Activated CD8-positive, alpha-beta memory T cell treated with anti-CD3 and anti-CD28 coated beads, Interleukin-2, amount 50 U/mL, for 48 hours (primary cell): ENCODE results near the gene SPATS2L.

ENCODE experiments used
- DNase-seq: peaks from one replicate; pipeline ENCODE4 v3.0.0-alpha.2; 2020

SPATS2L gene

DNA sequence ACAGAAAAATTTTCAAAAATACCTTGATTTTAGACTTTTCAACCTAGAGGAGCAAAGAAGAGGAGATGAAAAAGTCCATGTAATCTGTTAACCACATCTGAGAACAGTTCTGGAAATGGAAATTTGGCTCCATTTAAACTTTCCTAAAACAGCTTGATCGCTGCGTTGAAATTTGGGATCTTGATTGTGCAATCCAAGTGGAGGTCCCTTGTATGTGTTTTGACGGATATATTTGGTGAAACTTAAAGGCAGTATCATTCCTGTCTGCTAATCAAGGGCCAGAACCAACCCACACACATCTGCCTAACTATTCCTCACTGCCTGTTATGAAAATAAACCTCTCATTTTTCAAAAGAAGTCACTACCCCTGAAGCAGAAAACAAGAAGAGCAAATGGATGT is 46.6 kb downstream of the SPATS2L start:
- DNase-seq, result no peak

DNA sequence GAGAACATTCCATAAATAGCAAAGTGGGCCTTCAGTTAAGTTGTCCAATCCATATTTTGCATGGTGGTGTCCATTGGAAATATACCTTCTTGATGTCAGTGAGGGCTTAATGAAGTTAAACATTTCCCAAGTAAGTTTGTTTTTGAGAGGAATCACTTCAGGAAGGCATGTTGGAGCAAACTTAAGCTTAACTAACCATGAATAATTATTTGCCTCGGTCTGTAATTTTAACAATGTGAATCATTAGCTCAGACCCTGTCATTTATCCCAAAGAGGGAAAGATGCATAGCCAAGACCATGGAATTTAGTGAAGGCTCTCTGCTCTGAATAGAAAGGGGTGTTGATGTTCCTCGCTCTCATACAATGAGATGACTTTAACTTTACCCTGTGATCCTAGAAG is 47.4 kb downstream of the SPATS2L start:
- DNase-seq, result no peak

DNA sequence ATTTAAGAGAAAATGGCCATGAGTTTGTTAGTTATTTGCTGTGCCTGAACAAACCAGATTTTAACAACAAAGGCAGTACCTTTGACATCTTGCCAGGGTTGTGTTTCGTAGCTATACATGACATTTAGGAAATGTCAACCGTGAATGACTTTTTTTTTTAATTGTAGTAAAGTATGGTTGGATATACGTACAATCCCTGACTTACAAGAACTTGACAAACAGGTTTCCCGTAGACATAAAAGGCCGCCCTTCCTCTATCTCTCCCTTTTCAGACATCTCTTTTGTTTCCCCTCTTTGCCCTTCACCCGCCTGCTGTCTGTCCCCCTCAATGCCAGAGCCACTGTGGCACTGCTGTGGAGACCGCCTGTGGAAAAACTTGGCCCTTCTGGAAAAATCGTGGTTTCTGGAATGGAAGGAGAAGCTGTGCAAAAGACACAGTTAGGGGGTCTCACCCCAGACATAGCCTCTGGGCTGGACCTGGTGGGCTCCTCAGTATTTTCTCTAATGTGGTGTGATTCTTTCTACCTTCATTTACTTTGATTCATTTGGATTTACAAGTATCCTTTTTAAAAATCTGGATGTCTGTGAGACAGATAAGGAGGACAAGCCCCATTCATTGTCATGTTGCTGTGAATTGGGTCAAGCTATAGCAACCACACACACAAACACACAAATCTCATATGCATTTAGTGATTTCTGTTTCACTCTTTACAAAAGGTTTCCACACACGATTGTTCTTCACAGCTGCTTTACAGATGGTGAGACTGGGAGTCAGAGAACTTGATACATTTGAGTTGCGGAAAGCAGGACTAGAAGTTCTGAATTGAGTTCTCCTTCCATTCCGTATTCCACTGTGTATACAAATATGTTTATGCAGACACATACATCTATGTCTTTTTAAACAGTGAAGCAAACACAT is 48.6 kb downstream of the SPATS2L start:
- no peak for DNase-seq

DNA sequence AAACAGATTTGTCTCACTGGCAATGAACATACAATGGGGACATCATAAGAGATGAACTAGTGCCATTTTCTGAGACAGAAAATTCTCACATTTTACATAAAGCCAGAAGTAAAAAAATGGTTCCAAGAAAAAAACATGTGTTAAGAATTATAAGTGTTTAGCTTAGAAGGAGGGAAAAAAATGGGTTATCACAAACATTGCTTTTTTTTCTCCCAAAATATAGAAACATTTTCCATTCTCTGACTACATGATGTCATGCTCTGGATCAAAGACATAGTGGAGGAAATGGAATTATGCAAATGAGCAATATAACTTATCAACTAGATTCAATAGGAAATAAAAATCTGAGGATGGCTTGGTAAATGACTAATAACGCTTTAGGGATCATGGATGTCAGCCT is 49.8 kb downstream of the SPATS2L start:
- no peak for DNase-seq

DNA sequence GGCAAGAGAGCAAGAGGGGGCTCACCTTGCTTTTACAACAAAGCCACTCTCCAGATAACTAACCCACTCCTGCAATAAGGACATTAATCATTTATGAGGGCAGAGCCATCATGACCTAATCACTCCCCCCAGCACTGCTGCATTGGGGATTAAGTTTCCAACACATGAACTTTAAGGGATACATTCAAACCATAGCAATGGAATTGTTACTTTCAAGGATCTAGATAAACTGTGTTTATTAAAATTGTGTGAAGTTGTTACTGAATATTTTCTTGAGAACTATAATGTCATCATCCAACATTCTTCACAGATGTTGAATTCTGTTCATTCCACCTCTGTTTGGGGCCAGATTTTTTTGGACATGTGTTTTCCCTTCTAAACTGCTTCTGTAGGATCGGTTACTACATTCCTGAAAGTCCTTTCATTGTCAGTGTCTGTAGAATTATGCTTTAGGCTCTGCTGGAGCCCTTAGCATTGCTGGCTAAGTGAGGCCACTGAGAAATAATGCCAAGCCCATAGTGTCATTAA is 50.4 kb downstream of the SPATS2L start:
- no peak for DNase-seq

DNA sequence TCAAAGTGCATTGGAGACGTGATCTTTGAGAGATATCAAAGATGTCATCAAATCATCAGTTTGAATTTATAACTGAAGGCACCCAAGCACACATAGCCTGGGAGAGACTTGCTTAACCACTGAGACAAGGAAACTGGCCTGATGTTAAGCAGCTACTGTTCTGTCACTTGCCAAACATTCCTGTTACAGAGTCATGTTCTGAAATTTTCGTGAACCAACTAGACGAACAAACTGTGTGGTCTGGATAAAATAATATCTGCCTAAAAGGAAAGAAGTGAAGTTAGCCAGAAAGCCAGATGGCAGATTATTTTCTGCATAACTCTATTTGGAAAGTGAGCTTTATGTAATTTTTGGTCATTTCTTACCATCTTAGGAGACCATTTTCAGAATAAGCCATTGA is 51.4 kb downstream of the SPATS2L start:
- no peak for DNase-seq

DNA sequence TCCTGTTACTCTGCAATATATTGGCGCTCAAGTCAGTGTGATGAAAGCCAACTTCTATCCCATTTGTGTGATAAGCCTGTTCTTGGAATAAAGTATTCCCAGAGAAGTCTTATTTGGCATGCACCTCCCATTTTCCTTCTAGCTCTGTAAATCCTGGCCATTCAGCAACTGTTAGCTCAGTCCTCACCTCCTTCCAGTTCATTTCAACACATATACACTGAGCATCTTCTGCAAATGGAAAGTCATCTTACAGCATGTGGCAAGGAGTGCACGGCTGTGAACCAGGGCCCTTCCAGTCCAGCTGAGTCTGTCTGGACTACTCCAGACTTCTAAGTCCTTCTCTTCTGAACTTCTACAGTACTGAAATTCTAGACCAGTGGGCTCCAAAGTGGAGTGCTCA is 53.1 kb downstream of the SPATS2L start:
- no peak for DNase-seq

DNA sequence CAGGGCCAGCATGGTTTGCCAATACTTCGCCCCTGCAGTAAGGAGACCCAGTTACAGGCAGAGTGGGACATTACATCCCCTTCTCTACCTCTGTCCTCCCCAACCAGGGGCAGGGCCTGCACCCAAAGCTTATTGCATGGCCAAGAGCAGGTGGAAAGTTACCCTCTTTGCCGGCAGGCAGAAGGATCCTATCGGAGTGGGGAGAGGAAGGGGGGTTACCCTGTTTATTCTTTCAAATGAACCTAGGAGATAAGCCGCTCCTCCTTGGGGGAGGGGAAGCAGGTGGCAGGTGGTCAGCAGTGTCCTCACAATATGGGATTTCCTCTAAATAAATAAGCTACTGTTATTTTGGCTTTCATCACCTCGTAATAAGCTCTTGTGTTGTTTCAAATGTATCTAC is 53.9 kb downstream of the SPATS2L start:
- no peak for DNase-seq

DNA sequence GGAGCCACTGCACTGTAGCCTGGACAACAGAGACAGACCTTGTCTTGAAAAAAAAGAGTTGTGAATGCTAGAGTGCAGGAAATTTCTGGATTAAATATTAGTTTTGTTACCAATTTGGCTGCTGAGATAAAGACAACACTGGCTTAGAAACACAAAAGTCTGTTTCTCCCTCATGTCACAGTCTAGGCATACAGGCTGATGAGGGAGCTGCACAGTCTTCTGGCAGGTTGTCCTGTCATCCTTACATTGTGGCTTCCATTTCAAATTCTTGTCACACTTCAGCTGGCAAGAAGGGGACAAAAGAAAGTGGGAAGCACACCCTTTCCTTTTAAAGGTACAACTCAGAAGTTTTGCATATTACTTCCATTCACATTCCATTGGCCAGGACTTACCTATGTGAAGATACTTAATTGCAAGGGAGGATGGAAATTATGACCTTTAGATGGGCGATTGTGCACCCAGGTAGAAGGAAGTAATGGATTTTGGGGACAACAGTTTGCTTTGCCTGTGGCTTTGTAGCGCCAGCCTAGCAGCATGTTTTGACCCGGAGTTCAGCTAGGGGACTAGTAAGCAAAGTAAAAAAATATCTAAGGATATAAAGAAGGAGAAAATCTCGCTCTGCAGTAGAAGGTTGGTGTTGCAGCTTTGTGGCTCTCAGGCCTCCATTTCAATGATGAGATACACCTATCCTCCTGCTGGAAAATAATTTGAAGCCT is 55.9 kb downstream of the SPATS2L start:
- no peak for DNase-seq

DNA sequence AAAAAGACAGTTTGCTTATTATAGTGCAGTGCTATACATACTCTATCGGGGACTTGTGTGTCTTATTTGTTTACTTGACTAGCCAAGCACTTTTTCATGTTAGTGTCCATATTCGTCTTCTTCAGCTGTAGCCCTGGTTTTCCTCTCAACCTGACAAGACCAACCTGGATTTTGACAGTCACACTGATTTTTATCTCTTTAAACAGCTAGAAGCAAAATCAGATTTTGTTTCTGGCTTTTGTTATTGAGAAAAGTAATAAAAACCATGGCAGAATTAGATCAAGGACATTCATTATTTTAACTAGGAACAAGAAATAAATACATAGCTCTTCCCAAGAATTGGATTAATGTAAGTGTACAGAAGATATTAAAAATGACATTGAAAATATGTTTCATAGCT is 56.8 kb downstream of the SPATS2L start:
- DNase-seq, result no peak

DNA sequence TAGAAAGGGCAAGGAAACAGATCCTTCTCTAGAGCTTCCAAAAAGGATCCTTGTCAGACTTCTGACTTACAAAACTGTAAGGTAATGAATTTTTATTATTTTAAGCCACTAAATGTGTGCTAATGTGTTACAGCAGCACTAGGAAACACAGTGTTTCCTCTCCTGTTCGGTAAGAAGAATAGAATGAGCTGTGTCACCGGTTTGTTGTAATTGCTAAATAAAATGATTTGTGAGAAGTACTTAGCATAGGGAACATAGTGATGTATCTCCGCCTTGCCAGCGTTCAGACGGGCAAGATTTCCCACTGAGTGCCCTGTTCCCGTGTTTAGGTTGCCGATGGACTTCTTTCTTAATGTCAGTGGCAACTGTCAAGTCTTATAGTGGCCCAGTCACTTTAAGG is 57.6 kb downstream of the SPATS2L start:
- DNase-seq, result no peak

DNA sequence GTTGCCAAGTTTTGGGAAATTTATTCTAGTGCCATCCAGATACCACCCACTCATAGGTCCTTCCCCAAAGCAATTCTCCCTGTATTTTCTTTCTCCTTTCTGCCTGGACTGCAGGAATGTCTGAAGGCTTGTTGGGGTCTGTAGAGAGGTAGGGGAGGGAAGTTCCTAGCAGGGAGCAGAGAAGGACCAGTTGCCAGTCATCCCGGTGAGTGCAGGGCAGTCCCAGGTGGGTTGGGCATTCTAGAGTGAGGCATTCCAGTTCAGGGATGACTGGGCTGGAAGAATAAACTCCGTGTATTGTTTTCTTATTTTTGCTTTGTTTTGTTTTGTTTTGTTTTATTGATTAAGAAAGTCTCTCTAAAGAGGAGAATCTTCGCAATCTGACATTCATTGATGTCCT is 58.1 kb downstream of the SPATS2L start:
- no peak for DNase-seq

DNA sequence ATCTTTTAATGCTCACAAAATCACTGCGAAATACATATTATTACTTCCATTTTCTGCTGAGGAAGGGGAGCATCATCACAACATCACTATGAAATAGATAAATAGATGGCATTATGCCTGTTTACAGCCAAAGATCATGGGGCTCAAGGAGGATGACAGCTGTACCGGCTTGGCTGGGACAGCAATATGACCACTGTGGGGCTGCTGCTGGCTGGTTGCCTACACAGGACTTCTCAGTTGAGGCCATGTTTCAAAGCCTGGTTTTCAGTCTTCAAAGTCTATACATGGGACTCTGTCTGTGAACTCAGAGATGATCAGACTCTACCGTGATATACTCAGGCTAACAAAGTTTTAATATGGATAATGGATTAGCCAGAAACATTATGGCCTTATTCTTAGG is 58.7 kb downstream of the SPATS2L start:
- DNase-seq, result no peak

DNA sequence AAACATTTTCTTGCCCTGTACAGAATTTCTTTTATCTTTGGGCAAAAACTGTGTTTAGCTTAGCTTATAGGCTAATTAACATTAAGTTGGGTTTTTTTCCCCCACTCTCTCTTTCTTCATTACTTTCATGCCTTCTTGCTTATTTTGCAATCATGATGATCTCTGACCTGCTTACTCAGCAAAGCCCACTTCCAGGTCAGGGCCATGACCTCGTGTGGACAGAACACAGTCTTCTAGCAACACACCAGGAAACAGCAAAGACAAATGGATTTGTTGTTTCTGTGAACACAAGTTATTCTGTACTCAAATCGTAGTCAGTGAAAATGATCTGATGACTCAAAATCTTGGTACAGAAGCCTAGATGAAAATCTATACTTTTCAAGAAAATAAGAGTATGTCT is 60.7 kb downstream of the SPATS2L start:
- no peak for DNase-seq

DNA sequence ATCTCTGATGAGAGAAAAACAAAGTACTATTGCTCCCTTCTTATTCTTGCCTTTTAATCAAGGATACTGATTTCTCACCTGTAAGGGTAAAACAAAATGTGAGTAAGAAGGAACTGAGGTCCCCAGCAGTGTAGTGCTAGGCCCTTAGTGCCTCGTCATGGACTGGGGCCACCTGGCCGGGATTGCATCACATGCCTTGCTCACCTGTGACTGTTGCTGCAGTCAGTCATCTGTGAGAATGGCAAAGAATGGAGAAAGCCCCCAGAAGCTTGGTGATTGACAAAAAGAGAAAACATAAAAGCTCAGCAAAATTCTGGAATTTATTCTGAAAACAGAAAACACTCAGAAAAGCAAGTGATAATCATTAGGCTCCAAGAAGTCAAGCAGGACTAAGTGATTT is 63.4 kb downstream of the SPATS2L start:
- no peak for DNase-seq

DNA sequence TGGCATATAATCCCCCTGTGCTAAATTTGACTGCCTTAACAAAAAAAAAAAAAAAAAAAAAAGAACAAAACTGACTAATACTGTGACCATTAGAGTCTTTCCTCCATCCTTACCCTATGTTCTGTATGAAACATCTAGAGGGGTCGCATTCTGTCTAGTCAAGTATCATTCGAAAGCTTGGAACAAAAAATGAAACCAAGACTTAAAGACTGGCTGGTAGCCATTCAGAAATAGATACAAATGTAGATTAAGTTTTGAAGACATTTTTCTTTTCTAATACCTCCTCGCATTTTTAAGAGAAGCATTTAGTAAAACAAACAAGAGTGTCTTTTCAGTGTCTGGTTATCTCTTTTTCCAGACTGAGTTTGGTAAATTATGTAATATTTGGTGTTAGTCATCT is 66.7 kb downstream of the SPATS2L start:
- no peak for DNase-seq

DNA sequence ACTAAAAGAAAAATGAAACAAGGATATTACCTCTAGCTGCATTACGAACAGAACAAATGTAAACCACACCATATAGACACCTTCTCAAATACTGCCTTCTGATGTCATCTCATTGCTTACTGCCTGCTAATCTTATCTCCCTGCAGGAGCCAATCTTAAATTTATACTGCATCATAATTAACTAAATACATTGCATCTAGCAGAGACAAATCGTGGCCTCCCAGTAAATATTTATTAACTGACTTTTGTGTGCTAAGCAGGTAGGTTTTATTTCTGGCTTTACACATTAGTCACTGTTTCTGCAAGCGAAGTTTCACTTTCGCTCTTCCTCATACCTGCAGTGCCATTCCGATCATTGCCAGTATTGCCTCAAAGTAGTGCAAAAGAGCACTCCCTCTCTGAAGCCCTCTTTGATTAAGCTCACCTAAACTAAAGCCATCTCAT is 67.5 kb downstream of the SPATS2L start:
- DNase-seq, result no peak

DNA sequence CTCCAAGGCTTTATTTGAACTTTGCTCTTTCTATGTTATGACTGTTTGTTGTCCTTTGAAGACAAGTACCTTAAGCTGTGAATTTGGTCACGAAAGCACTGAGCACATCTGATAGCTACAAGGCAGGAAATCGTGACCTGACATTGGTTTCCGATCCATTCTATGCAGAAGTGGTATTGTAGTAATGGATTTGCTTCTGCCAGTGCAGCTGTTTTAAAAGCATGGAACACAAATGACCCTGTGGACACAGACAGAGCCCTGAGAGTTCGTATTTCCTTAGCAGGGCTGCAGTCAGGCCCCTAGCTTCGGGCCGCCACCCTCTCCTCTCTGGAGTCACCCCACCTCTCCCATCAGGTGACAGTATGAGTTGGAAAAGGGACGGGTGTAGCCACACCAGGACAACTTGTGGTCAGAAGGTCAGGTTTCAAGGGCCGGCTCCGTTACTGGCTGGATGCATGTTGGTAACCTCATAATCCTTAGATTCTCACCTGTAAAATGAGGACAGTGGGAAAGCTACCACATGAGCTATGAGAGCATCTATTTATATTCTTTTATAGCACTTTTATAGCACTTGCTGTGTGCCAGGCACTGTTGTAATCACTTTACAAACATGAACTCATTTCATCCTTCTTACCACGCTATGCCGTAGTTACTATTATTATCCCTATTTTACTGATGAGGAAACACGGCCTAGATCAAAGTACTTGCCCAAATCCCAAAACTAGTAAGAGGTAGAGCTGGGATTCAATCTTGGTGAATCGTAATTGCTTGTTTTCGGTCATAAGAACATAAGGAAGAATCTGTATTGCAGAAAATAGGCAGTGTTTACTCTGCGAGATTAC is 70.2 kb downstream of the SPATS2L start:
- no peak for DNase-seq

DNA sequence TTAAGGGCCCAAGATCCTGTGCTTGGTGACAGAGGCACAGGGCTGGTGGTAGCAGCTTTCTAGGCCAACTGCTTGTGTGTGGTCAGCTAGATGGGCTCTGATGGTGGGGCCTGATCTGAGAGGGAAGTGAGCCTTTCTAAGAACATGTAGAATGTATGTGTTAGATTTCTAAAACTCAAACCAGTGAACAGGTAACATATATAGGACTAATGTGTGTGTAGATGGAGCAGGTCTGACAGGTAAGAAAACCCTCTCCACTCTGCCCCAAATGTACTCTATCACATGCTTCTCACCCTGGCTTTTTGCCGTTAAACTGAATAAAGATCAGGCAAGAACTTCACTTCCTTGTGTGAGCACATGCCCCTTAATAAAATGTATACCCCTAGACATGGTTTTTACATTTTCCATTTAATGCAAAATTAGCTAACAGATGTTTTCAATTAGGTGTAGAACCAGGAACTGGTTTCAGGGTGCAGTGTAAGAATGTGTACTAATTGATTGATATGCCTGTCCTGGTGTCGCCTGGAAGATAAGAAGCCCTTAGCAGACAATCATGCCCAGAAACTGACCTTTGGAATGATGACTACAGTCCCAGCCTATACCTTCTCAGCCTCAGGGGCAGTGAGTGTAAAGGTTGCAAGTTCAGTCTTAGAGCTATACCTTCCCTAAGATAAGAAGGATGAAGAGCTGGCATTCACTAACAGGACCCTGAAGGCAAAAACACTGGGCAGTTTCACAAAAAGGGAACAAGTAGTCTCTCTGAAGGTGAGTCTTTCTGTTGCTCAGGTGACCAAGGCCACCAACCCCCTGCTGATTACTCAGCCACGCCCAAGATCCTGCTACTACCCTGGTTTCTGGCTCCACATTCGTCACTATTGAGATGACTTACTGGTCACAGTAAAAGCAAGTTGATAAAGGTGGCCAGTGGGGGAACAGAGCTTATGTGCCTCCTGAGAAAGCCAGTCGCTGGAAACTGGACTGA is 71.2 kb downstream of the SPATS2L start:
- DNase-seq, result no peak

DNA sequence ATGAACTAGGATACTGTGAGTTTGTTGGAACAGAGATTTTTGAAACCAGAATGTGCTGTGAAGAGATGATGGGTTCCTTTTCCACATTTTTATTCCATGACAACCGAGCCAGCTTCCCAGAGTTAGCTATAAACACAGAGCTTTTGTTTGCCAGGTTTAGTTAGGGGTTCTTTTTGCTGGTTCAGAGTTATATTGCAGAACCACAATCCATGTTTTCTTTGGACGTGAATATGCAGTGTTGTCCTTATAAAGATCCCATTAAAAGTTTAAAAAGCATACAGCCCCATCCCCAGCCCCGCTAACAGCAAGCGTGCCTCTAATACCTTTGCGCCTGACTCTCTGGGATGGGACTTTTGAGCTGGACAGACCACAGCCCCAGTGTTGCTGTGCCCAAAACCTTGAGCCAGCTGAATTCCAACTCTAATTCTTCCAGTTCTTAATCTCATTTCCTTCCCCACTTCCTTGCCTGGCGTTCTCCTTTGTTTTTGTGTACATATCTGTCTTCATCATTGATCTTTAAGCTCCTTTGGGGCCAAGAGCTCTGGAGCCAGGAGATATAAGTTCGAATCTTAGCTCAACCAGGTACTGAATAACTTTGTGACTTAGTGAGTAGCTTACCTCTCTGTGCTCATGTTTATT is 72.3 kb downstream of the SPATS2L start:
- no peak for DNase-seq

DNA sequence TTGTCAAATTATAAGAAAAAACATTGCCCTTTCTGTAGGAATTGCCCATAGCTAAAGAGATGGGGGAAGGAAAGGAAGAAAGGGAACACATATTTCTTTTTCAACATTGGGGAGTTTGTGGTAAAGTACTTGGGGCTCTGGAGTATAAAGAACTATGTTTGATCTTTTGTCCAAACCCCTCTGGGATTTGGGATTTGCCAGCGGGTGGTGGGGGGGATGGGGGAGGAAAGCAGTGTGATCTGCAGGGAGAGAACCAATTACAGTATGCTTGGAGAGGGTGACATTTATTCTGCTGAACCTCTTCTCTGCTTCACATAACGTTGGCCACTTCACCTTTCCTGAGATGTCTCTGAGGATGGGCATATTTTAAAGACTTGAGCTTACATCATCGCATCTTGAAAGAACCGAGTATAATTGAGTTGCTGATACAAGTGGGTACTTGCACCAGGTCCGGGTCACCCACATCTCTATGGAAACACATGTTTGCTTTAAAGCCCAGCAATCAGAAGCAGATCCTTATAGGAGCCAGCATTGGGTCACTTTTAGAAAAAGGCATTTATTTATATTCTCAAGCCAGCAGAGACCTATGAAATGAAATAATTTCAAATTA is 73.1 kb downstream of the SPATS2L start:
- no peak for DNase-seq
